GM19397 (cell line): Measurements from ENCODE around the gene DTX1.
"Not testable (repeated sequence)": the region's sequence is repeated elsewhere in the genome, so short reads cannot be mapped to it uniquely, and the experiment has no call there.

Experiments used
- ATAC-seq: cut with Tn5 transposase; IDR thresholded peaks from one replicate; pipeline ENCODE4 v1.9.1; 2021; ENCODE audit warnings: mild to moderate bottlenecking, moderate library complexity; ENCODE audit not compliant: unreplicated experiment

DTX1 gene

GRCh38 chr12:113135178-113136127 is 78.9 kb downstream of the DTX1 start, which contains the start of gene RASAL1:
Gene RASAL1 (minus strand): TSS chr12:113135761. CDS start chr12:113135462, 299 bp downstream.
- no peak for ATAC-seq

GRCh38 chr12:113136128-113136989 is 79.8 kb downstream of the DTX1 start:
- ATAC-seq, result no peak

- ATAC-seq, result no peak
These were observed 80.5 kb downstream of the DTX1 start for GRCh38 chr12:113136990-113137511.

- no peak for ATAC-seq
These were observed 81.6 kb downstream of the DTX1 start for GRCh38 chr12:113137861-113138783.

- no peak for ATAC-seq
These were observed 82.3 kb downstream of the DTX1 start for GRCh38 chr12:113138826-113139225.

- ATAC-seq, result no peak
These were observed 84.2 kb downstream of the DTX1 start for GRCh38 chr12:113140706-113141105.

- ATAC-seq, result not testable (repeated sequence)
These were observed 85.2 kb downstream of the DTX1 start for GRCh38 chr12:113141716-113142115.

GRCh38 chr12:113142173-113142885 is 85.8 kb downstream of the DTX1 start:
- ATAC-seq, result no peak

GRCh38 chr12:113142886-113143332 is 86.4 kb downstream of the DTX1 start:
- no peak for ATAC-seq

GRCh38 chr12:113143959-113144358 is 87.4 kb downstream of the DTX1 start:
- no peak for ATAC-seq

- ATAC-seq, result no peak
These were observed 88.3 kb downstream of the DTX1 start for GRCh38 chr12:113144806-113145205.

GRCh38 chr12:113145720-113146551 is 89.4 kb downstream of the DTX1 start:
- no peak for ATAC-seq

GRCh38 chr12:113146999-113147398 is 90.5 kb downstream of the DTX1 start:
- no peak for ATAC-seq
